SU-DHL-6 (cell line): ENCODE results near the gene ARL16.

Experiments
- H2AFZ ChIP-seq: fragments of 200-600 bp; sonication (generic); 2 replicates; pipeline ENCODE4 v1.6.1; 2014; ENCODE audit warnings: low read depth, mild to moderate bottlenecking, moderate library complexity, mixed read lengths, antibody characterized with exemption, low read length; ENCODE audit not compliant: severe bottlenecking
- H3F3A ChIP-seq: fragments of 200-600 bp; shearing (Covaris generic); 2 replicates; pipeline ENCODE4 v1.6.0; 2016; ENCODE audit warnings: antibody characterized with exemption, mild to moderate bottlenecking; ENCODE audit not compliant: insufficient read depth
- H3K27ac ChIP-seq: fragments of 200-600 bp; sonication (generic); 2 replicates; pipeline ENCODE4 v1.5.1; 2016; ENCODE audit warnings: low read depth, mild to moderate bottlenecking, low read length, moderate library complexity, mixed read lengths
- H3K27me3 ChIP-seq: fragments of 200-600 bp; sonication (generic), shearing (Covaris generic); 2 replicates; pipeline ENCODE4 v1.6.0; 2014; ENCODE audit warnings: mild to moderate bottlenecking, low read length
- H3K36me3 ChIP-seq: fragments of 200-600 bp; sonication (generic); 2 replicates; pipeline ENCODE4 v1.6.1; 2014; ENCODE audit warnings: mild to moderate bottlenecking, low read length, mixed read lengths
- H3K4me2 ChIP-seq: fragments of 300-600, 200-600 bp; shearing (Covaris generic), sonication (generic); 2 replicates; pipeline ENCODE4 v1.6.0; 2014; ENCODE audit warnings: low read length, low read depth, mild to moderate bottlenecking; ENCODE audit not compliant: poor library complexity, severe bottlenecking
- H3K4me3 ChIP-seq: fragments of 200-600 bp; sonication (generic); 2 replicates; pipeline ENCODE4 v1.5.1; 2014; ENCODE audit warnings: antibody characterized with exemption, low read length, mild to moderate bottlenecking, mixed read lengths; ENCODE audit not compliant: insufficient read depth, poor library complexity, severe bottlenecking
- H3K79me2 ChIP-seq: fragments of 200-600 bp; sonication (generic); 2 replicates; pipeline ENCODE4 v1.6.1; 2014; ENCODE audit warnings: mild to moderate bottlenecking, low read length, moderate library complexity; ENCODE audit not compliant: insufficient read depth
- H3K9ac ChIP-seq: fragments of 200-600 bp; sonication (generic); 2 replicates; pipeline ENCODE4 v1.7.0; 2014; ENCODE audit warnings: mild to moderate bottlenecking, low read length
- H3K9me2 ChIP-seq: fragments of 200-600 bp; sonication (generic); replicated peaks from 2 replicates; pipeline ENCODE4 v1.6.1; 2014; ENCODE audit warnings: low read length; ENCODE audit not compliant: insufficient read depth
- H3K9me3 ChIP-seq: fragments of 200-600 bp; sonication (generic); 2 replicates; pipeline ENCODE4 v1.6.1; 2014; ENCODE audit warnings: low read length, mixed read lengths; ENCODE audit not compliant: insufficient read depth
- H4K20me1 ChIP-seq: fragments of 200-600 bp; sonication (generic); 2 replicates; pipeline ENCODE4 v1.6.1; 2014; ENCODE audit warnings: low read depth, mild to moderate bottlenecking, antibody characterized with exemption, low read length, moderate library complexity, mixed read lengths
- CTCF ChIP-seq: fragments of 200-600 bp; sonication (generic); IDR thresholded peaks from one replicate; pipeline ENCODE4 v1.5.1; 2017; ENCODE audit warnings: antibody characterized with exemption, mild to moderate bottlenecking, low read length, moderate library complexity; ENCODE audit not compliant: insufficient read depth, poor library complexity, severe bottlenecking
- EZH2phosphoT487 ChIP-seq: fragments of 200-600 bp; sonication (generic), shearing (Covaris generic); conservative IDR thresholded peaks from 2 replicates; pipeline ENCODE4 v1.6.1; 2018; ENCODE audit warnings: mild to moderate bottlenecking, antibody characterized with exemption, low read length, moderate library complexity, mixed read lengths

ARL16 gene

DNA sequence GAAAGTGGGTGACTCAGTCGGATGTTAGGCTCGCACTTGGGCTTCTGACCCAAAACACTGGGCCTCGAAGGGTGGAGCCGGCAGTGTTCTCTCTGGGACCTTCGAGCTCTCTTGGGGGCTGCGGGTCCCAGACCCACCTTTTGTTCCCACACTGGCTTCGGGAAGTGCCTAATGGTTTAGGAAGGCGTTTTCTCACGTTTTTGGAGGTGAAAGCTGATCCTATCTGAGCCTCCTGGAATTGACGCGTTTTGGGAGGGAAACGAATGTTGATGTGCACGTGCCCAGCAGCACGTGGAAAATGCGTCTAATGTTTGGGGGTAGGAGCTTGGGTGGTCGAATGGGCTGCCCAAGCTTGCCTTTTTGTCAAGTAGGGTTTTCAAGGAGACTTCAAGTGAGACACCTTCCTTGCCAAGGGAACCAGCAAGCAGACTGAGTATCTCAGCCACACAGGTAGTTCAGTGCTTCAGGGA lies 880 bp upstream of the ARL16 start:
- Histone ChIP-seq H3K36me3 (no peaks in the 10 kb centered on the region), H3K9ac (peak overlapping the region; percentile 86), H3K4me2 (peak overlapping the region; percentile 76), H4K20me1 (no peaks in the 10 kb centered on the region), H2AFZ (no peak overlapping the region), H3K9me3 (no peaks in the 10 kb centered on the region), H3K27ac (peak overlapping the region; percentile 12; the same call in 1 of the 2 replicates), H3K4me3 (peak overlapping the region; percentile 84), H3K27me3 (no peaks in the 10 kb centered on the region), H3F3A (no peaks in the 10 kb centered on the region), H3K9me2 (no peaks in the 10 kb centered on the region), H3K79me2 (peaks cover 49% of the 10 kb centered on the region)
- TF ChIP-seq CTCF, result no peak
- no peak for TF ChIP-seq EZH2phosphoT487

DNA sequence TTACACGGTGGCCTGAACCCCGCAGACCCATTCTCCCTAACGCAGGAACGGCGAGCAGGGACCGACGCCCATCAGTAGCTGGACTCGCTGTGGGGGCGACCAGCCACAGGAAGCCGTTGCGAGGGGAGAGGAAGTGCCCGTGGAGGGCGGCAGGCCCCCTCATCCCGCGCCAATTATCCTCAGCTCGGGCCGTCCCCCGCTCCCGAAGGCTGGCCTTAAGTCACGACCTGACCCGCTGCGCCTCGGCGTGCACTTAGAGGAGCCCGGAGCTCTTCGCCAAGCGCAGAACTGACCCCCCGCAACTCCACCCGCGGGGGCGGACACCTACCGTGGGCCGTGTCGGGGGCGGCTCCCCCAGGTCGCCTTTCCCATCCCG lies 401 bp downstream of the ARL16 start:
- H2AFZ ChIP-seq, result peak overlapping the region; percentile 52
- peak overlapping the region; percentile 86 for H3K9ac ChIP-seq
- no peaks in the 10 kb centered on the region for H3F3A ChIP-seq
- H3K27ac ChIP-seq, result peak overlapping the region; percentile 33; the same call in 1 of the 2 replicates
- H3K27me3 ChIP-seq, result no peaks in the 10 kb centered on the region
- TF ChIP-seq EZH2phosphoT487 (no peak), CTCF (no peak)
- peak overlapping the region; percentile 64 for H3K4me2 ChIP-seq
- H3K79me2 ChIP-seq, result peaks cover 49% of the 10 kb centered on the region
- no peaks in the 10 kb centered on the region for H3K9me2 ChIP-seq
- no peaks in the 10 kb centered on the region for H4K20me1 ChIP-seq
- no peaks in the 10 kb centered on the region for H3K9me3 ChIP-seq
- H3K36me3 ChIP-seq, result no peaks in the 10 kb centered on the region
- H3K4me3 ChIP-seq, result peak overlapping the region; percentile 83

DNA sequence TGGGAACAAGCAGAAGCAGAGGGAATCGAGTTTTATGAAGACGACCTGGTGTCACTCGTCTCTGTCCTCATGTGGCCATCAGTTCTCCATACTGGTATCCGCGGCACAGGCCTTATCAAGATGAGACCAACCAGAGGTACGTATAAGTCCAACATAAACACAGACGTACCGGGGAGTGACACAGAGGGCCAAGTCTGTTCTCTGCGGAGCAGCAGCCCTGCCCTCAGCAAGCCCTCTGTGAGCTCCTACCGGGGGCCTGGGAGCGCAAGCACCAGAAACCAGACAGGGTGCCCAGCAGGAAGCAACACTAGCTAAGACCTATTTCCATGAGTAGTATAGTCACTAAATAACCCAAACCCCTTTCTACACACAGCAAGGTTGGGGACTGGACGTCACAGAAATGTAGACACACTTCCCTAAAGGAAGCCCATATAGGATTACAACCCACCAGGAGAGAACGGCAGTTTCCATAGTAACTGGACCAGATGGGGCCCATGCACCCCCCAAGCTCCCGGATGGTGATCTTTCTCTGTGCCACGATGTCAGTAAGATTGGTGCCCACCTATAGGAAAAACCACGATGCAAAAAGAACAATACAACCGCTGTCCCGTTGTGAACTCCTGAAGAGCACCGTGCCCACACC lies 911 bp downstream of the ARL16 start:
- H3F3A ChIP-seq, result no peaks in the 10 kb centered on the region; the same call in 1 of the 2 replicates
- TF ChIP-seq EZH2phosphoT487, result no peak
- TF ChIP-seq CTCF, result no peak
- H3K9me3 ChIP-seq, result no peaks in the 10 kb centered on the region
- H3K9ac ChIP-seq, result peak overlapping the region; percentile 86
- H2AFZ ChIP-seq, result no peak overlapping the region
- peaks cover 44% of the 10 kb centered on the region for H3K79me2 ChIP-seq
- H3K36me3 ChIP-seq, result no peaks in the 10 kb centered on the region
- H3K4me3 ChIP-seq, result peak overlapping the region; percentile 83
- no peaks in the 10 kb centered on the region for H4K20me1 ChIP-seq
- peak overlapping the region; percentile 64 for H3K4me2 ChIP-seq
- H3K27ac ChIP-seq, result no peak overlapping the region
- H3K9me2 ChIP-seq, result no peaks in the 10 kb centered on the region
- H3K27me3 ChIP-seq, result no peaks in the 10 kb centered on the region
